GM21619 (cell line): ENCODE measurements around the gene BEAN1.
A peak's percentile ranks its signal among the peaks of the same experiment; 100 is the strongest.

Experiments used
- ATAC-seq: cut with Tn5 transposase; IDR thresholded peaks from one replicate; pipeline ENCODE4 v1.9.1; 2021; ENCODE audit not compliant: unreplicated experiment

BEAN1 gene

GRCh38 chr16:66395806-66396555 lies 31.1 kb upstream of the BEAN1 start:
- no peak for ATAC-seq

- no peak for ATAC-seq
These were observed 29.2 kb upstream of the BEAN1 start for GRCh38 chr16:66397736-66398433.

GRCh38 chr16:66399031-66399430 lies 28.1 kb upstream of the BEAN1 start:
- no peak for ATAC-seq

GRCh38 chr16:66399930-66400329 lies 27.2 kb upstream of the BEAN1 start:
- no peak for ATAC-seq

GRCh38 chr16:66400503-66401380 lies 26.4 kb upstream of the BEAN1 start:
- no peak for ATAC-seq

- ATAC-seq, result no peak
These were observed 25.5 kb upstream of the BEAN1 start for GRCh38 chr16:66401610-66402009.

- ATAC-seq, result no peak
These were observed 24.9 kb upstream of the BEAN1 start for GRCh38 chr16:66402166-66402565.

GRCh38 chr16:66402591-66403230 lies 24.4 kb upstream of the BEAN1 start:
- ATAC-seq, result no peak

GRCh38 chr16:66403531-66404145 lies 23.5 kb upstream of the BEAN1 start:
- ATAC-seq, result no peak

GRCh38 chr16:66405057-66405783 lies 21.9 kb upstream of the BEAN1 start:
- ATAC-seq, result no peak

GRCh38 chr16:66406534-66407221 lies 20.4 kb upstream of the BEAN1 start:
- ATAC-seq, result peak; percentile 82

- no peak for ATAC-seq
These were observed 18.7 kb upstream of the BEAN1 start for GRCh38 chr16:66408163-66409048.

- no peak for ATAC-seq
These were observed 17.9 kb upstream of the BEAN1 start for GRCh38 chr16:66409156-66409555.

GRCh38 chr16:66412182-66412581 lies 14.9 kb upstream of the BEAN1 start:
- ATAC-seq, result no peak

GRCh38 chr16:66414891-66415290 lies 12.2 kb upstream of the BEAN1 start:
- no peak for ATAC-seq

- no peak for ATAC-seq
These were observed 11.0 kb upstream of the BEAN1 start for GRCh38 chr16:66416136-66416535.

- ATAC-seq, result no peak
These were observed 10.0 kb upstream of the BEAN1 start for GRCh38 chr16:66416939-66417700.
